Esophagus muscularis mucosa (tissue), 4 donors: Measurements from ENCODE around the gene IZUMO4. TPM values are rescaled to one million over a fixed set of nuclear protein-coding genes. Genes with fewer than 3 reads are reported as not detected.
"Not testable (repeated sequence)": the region's sequence is repeated elsewhere in the genome, so short reads cannot be mapped to it uniquely, and the experiment has no call there.

Experiments used
- DNase-seq: peaks from one replicate; pipeline ENCODE4 v3.0.0-alpha.2; 2017; ENCODE audit errors: extremely low spot score
- H3K27ac ChIP-seq, 4 donors: fragments of 200-600 bp; sonication (generic); replicated peaks in 1 of 4; 1 replicate in 3 of 4; 2 replicates in 1 of 4; pipeline ENCODE4 v1.5.1; 2016 to 2019; ENCODE audit warnings: mild to moderate bottlenecking in 1 of 4
- H3K27me3 ChIP-seq, 4 donors: fragments of 200-600 bp; sonication (generic); one replicate each; pipeline versions ENCODE4 v1.5.1 to v1.6.0; 2016 to 2019
- H3K36me3 ChIP-seq, 4 donors: fragments of 200-600 bp; sonication (generic); one replicate each; pipeline ENCODE4 v1.5.1; 2016 to 2019
- H3K4me1 ChIP-seq, 4 donors: fragments of 200-600 bp; sonication (generic); one replicate each; pipeline ENCODE4 v1.5.1; 2016 to 2019
- H3K4me3 ChIP-seq, 4 donors: fragments of 200-600 bp; sonication (generic); 1 replicate in 2 of 4; 2 replicates in 2 of 4; pipeline ENCODE4 v1.5.1; 2016 to 2019; ENCODE audit warnings: mild to moderate bottlenecking in 4 of 4, moderate library complexity in 1 of 4
- H3K9me3 ChIP-seq, 4 donors: fragments of 200-600 bp; sonication (generic); 1 replicate in 3 of 4; 2 replicates in 1 of 4; pipeline ENCODE4 v1.5.1; 2016 to 2019
- CTCF ChIP-seq, 3 experiments: fragments of 200-600 bp in 2 of 3; fragments of 450-650 bp in 1 of 3; sonication (generic) in 2 of 3; IDR thresholded peaks; one replicate each; pipeline ENCODE4 v1.5.1; 2017 to 2019; ENCODE audit warnings: antibody characterized with exemption in 3 of 3, mild to moderate bottlenecking in 2 of 3, moderate library complexity in 1 of 3
- EP300 ChIP-seq: sonication (generic); formaldehyde crosslinking; IDR thresholded peaks from one replicate; pipeline ENCODE4 v1.6.1; 2017; ENCODE audit warnings: antibody characterized with exemption
- POLR2A ChIP-seq: fragments of 450-650 bp; IDR thresholded peaks from one replicate; pipeline ENCODE4 v1.6.1; 2017; ENCODE audit warnings: antibody characterized with exemption, moderate library complexity, mild to moderate bottlenecking, low read depth
- POLR2AphosphoS5 ChIP-seq, 2 donors: sonication (generic); formaldehyde crosslinking; IDR thresholded peaks; one replicate each; pipeline ENCODE4 v1.6.1; 2017; ENCODE audit warnings: antibody characterized with exemption in 2 of 2
- WGBS: methylation state at CpG from one replicate; pipeline ENCODE4 v1.1.5; 2018; 5-methylcytosine and 5-hydroxymethylcytosine counted together
- intact Hi-C: fragments of 100-400 bp; cut with DNase I; formaldehyde crosslinking; loops from one replicate; pipeline ENCODE4 v1.15.1; 2023
- total RNA-seq, 4 donors: library from RNA; depleted of rRNA; stranded (reverse); fragments of >200 nt; gene quantifications; one replicate each; pipeline versions ENCODE4 v1.1.0 to v1.2.1, GENCODE V29; 2016

The IZUMO4 gene
- total RNA-seq, 4 donors from 2014 or later: 1.9 to 6.0 (median 3.9) TPM

GRCh38 chr19:2129486-2129885 lies 32.8 kb downstream of the IZUMO4 start:
- TF ChIP-seq POLR2AphosphoS5 (IDR thresholded peaks at IDR 0.05) (no peak), POLR2A (no peak), EP300 (no peak), CTCF (IDR thresholded peaks at IDR 0.05) (no peak)
- intact Hi-C loops: no loop called here
- Histone ChIP-seq H3K27me3 (no peaks in the 10 kb centered on the region), H3K4me3 (no peak overlapping the region), H3K4me1 (peaks cover 0 to 14% (median 0%) of the 10 kb centered on the region in 4 donors), H3K27ac (no peak overlapping the region), H3K36me3 (peaks cover 41 to 94% (median 83%) of the 10 kb centered on the region in 4 donors), H3K9me3 (no peaks in the 10 kb centered on the region)
- WGBS: 94% methylated on average over 4 of the region's 11 CpGs
- DNase-seq: no peak

GRCh38 chr19:2129892-2130770 lies 33.4 kb downstream of the IZUMO4 start:
- whole genome bisulfite sequencing: 93% methylated on average over 20 of the region's 28 CpGs
- H3K4me1 ChIP-seq: peaks cover 0 to 14% (median 0%) of the 10 kb centered on the region in 4 donors
- intact Hi-C loops: no loop called here
- H3K27me3 ChIP-seq: no peaks in the 10 kb centered on the region
- no peak for TF ChIP-seq POLR2A
- peaks cover 39 to 94% (median 84%) of the 10 kb centered on the region in 4 donors for H3K36me3 ChIP-seq
- no peak overlapping the region for H3K27ac ChIP-seq
- no peak overlapping the region for H3K4me3 ChIP-seq
- no peaks in the 10 kb centered on the region for H3K9me3 ChIP-seq
- DNase-seq: no peak

GRCh38 chr19:2131012-2131975 lies 34.6 kb downstream of the IZUMO4 start:
- Histone ChIP-seq H3K36me3 (peaks cover 39 to 94% (median 86%) of the 10 kb centered on the region in 4 donors), H3K4me1 (peaks cover 0 to 14% (median 0%) of the 10 kb centered on the region in 4 donors)
- H3K27me3 ChIP-seq, DNase-seq, H3K4me3 ChIP-seq, H3K27ac ChIP-seq, H3K9me3 ChIP-seq, intact Hi-C loops: not testable (repeated sequence)
- 91% methylated on average over 12 of the region's 67 CpGs for WGBS

- TF ChIP-seq POLR2AphosphoS5 (IDR thresholded peaks at IDR 0.05) (no peak), EP300 (no peak), POLR2A (no peak), CTCF (IDR thresholded peaks at IDR 0.05) (no peak)
- no peak overlapping the region for H3K27ac ChIP-seq
These were observed 35.5 kb downstream of the IZUMO4 start for GRCh38 chr19:2132191-2132590.

GRCh38 chr19:2132731-2133490 lies 36.2 kb downstream of the IZUMO4 start:
- no peak for TF ChIP-seq EP300
- no peak for TF ChIP-seq POLR2AphosphoS5 (IDR thresholded peaks at IDR 0.05)
- no peak for TF ChIP-seq POLR2A
- no peak for TF ChIP-seq CTCF (IDR thresholded peaks at IDR 0.05)
- DNase-seq: no peak
- Histone ChIP-seq H3K27ac (no peak overlapping the region), H3K4me1 (peaks cover 0 to 11% (median 0%) of the 10 kb centered on the region in 4 donors), H3K27me3 (no peaks in the 10 kb centered on the region), H3K9me3 (no peaks in the 10 kb centered on the region), H3K36me3 (peaks cover 48 to 94% (median 86%) of the 10 kb centered on the region in 4 donors), H3K4me3 (no peak overlapping the region)
- intact Hi-C loops: no loop called here
- WGBS: 80% methylated on average over 18 of the region's 19 CpGs

More at GRCh38 chr19:2132191-2132590, 35.5 kb downstream of the IZUMO4 start:
- no peaks in the 10 kb centered on the region for H3K27me3 ChIP-seq
- intact Hi-C loops: no loop called here
- no peak for DNase-seq
- no peaks in the 10 kb centered on the region for H3K9me3 ChIP-seq
- H3K4me3 ChIP-seq: no peak overlapping the region
- WGBS: 85% methylated on average over 9 of the region's 14 CpGs
- peaks cover 0 to 12% (median 0%) of the 10 kb centered on the region in 4 donors for H3K4me1 ChIP-seq
- peaks cover 41 to 94% (median 86%) of the 10 kb centered on the region in 4 donors for H3K36me3 ChIP-seq
